RPMI7951 (cell line): ENCODE data around the gene ELMOD3. TPM values are rescaled to one million over a fixed set of nuclear protein-coding genes. Genes with fewer than 3 reads are reported as not detected.

Experiments used
- DNase-seq: peaks from one replicate; pipeline ENCODE4 v3.0.0-alpha.2; 2012; ENCODE audit warnings: low read depth
- total RNA-seq: library from RNA; depleted of rRNA; stranded (reverse); fragments of >200 nt; shearing (Covaris generic); gene quantifications from 2 replicates; pipeline ENCODE4 v1.2.3, GENCODE V29; 2014; rRNA removed

The ELMOD3 gene
- total RNA-seq, 1 experiment from 2014 or later = 18.6 TPM

DNA sequence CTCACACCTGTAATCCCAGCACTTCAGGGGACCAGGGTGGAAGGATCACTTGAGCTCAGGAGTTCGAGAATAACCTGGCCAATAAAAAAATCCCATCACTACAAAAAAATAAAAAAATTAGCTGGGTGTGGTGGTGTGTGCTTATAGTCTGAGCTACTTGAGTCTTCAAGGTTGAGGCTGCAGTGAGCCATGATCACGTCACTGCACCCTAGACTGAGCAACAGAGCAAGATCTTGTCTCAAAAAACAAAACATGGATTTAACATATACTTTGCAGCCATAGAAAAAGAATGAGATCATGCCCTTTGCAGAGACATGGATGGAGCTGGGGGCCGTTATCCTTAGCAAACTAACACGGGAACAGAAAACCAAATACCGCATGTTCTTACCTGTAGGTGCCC, 86.2 kb downstream of the ELMOD3 start:
- DNase-seq = no peak

Other genes starting within 250 kb of the ELMOD3 start
- gene TCF7L1, start 221.4 kb upstream of the ELMOD3 start, total RNA-seq = 0.39 TPM in 1 of 2 replicates, not detected in the other
- 101 and 112 TPM in 2 replicates for gene TGOLN2, start 26.8 kb upstream of the ELMOD3 start, total RNA-seq
- gene RETSAT, start 241 bp upstream of the ELMOD3 start, total RNA-seq = 47.3 and 47.9 TPM in 2 replicates
- 5.2 and 8.5 TPM in 2 replicates for gene CAPG, start 55.6 kb downstream of the ELMOD3 start, total RNA-seq
- not detected in 2 replicates for gene SH2D6, start 63.9 kb downstream of the ELMOD3 start, total RNA-seq
- 52.0 and 61.4 TPM in 2 replicates for gene MAT2A, start 184.4 kb downstream of the ELMOD3 start, total RNA-seq
- gene GGCX, start 206.7 kb downstream of the ELMOD3 start, total RNA-seq = 52.4 and 59.3 TPM in 2 replicates
- gene VAMP8, start 222.8 kb downstream of the ELMOD3 start, total RNA-seq = 25.0 and 27.6 TPM in 2 replicates
- 25.7 and 33.6 TPM in 2 replicates for gene VAMP5, start 229.7 kb downstream of the ELMOD3 start, total RNA-seq
- 359 and 388 TPM in 2 replicates for gene RNF181, start 241.0 kb downstream of the ELMOD3 start, total RNA-seq
- gene TMEM150A, start 247.9 kb downstream of the ELMOD3 start, total RNA-seq = 5.5 and 6.2 TPM in 2 replicates